Measurements from ENCODE around the gene TMEM30B.

TMEM30B gene

GRCh38 chr14:61229981-61230380, 51.2 kb downstream of the TMEM30B start:
- no peak for DNase-seq

GRCh38 chr14:61229475-61229888, 51.7 kb downstream of the TMEM30B start:
- DNase-seq, result no peak

GRCh38 chr14:61227884-61228591, 53.1 kb downstream of the TMEM30B start:
- no peak for DNase-seq

Data from CD4-positive, alpha-beta T cell treated with Interferon gamma for 1 hour (primary cell).